GM23338 (cell line): Measurements from ENCODE around the gene POLA1. TPM values are rescaled to one million over a fixed set of nuclear protein-coding genes. Genes with fewer than 3 reads are reported as not detected.

Source experiments
- ATAC-seq: fragments of 200-7000 bp; cut with Tn5 transposase; 3 replicates; pipeline ENCODE4 v1.9.1; 2020
- DNase-seq: peaks from one replicate; pipeline ENCODE4 v3.0.0-alpha.2; 2015; ENCODE audit warnings: low spot score
- H2AFZ ChIP-seq: fragments of 200-600 bp; sonication (generic); 2 replicates; pipeline ENCODE4 v1.8.0; 2016; ENCODE audit warnings: antibody characterized with exemption, mild to moderate bottlenecking, moderate library complexity
- H3F3A ChIP-seq: fragments of 200-600 bp; sonication (generic); replicated peaks from 2 replicates; pipeline ENCODE4 v1.8.0; 2017; ENCODE audit warnings: antibody characterized with exemption, mixed run types, low read depth
- H3K27ac ChIP-seq: fragments of 200-600 bp; sonication (generic); 2 replicates; pipeline ENCODE4 v1.6.1; 2016; ENCODE audit warnings: low read depth
- H3K27me3 ChIP-seq: fragments of 200-600 bp; sonication (generic); 2 replicates; pipeline ENCODE4 v1.8.0; 2016; ENCODE audit warnings: mild to moderate bottlenecking, mixed run types, moderate library complexity; ENCODE audit not compliant: insufficient read depth
- H3K36me3 ChIP-seq: fragments of 200-600 bp; sonication (generic); 2 replicates; pipeline ENCODE4 v1.8.0; 2016; ENCODE audit warnings: mild to moderate bottlenecking; ENCODE audit not compliant: insufficient read depth
- H3K4me1 ChIP-seq: fragments of 200-600 bp; sonication (generic); 2 replicates; pipeline ENCODE4 v1.8.0; 2016; ENCODE audit warnings: mild to moderate bottlenecking, moderate library complexity; ENCODE audit not compliant: insufficient read depth
- H3K4me2 ChIP-seq: fragments of 200-600 bp; sonication (generic); 2 replicates; pipeline ENCODE4 v1.7.1; 2017; ENCODE audit warnings: mixed run types
- H3K4me3 ChIP-seq: fragments of 200-600 bp; sonication (generic); 2 replicates; pipeline ENCODE4 v1.6.1; 2016; ENCODE audit warnings: mixed run types
- H3K79me2 ChIP-seq: fragments of 200-600 bp; sonication (generic); replicated peaks from 2 replicates; pipeline ENCODE4 v1.8.0; 2017; ENCODE audit warnings: mild to moderate bottlenecking; ENCODE audit not compliant: insufficient read depth
- H3K9me2 ChIP-seq: fragments of 200-600 bp; sonication (generic); 2 replicates; pipeline ENCODE4 v1.8.0; 2017; ENCODE audit not compliant: insufficient read depth
- H4K20me1 ChIP-seq: fragments of 200-600 bp; sonication (generic); replicated peaks from 2 replicates; pipeline ENCODE4 v1.8.0; 2017; ENCODE audit warnings: mild to moderate bottlenecking; ENCODE audit not compliant: insufficient read depth
- H3K27ac Mint-ChIP-seq: 2 replicates; pipeline ENCODE4 v1.8.0; 2020; ENCODE audit warnings: inconsistent platforms, mild to moderate bottlenecking, moderate library complexity, mixed read lengths
- H3K27me3 Mint-ChIP-seq: 3 replicates; pipeline ENCODE4 v1.8.0; 2022; ENCODE audit warnings: low read depth, mild to moderate bottlenecking, moderate library complexity, mixed read lengths, inconsistent platforms; ENCODE audit not compliant: insufficient read depth, poor library complexity
- H3K36me3 Mint-ChIP-seq: 3 replicates; pipeline ENCODE4 v1.8.0; 2021; ENCODE audit warnings: low read depth, mild to moderate bottlenecking, inconsistent platforms, moderate library complexity, mixed read lengths
- H3K4me1 Mint-ChIP-seq: 3 replicates; pipeline ENCODE4 v1.8.0; 2020; ENCODE audit warnings: mild to moderate bottlenecking, inconsistent platforms, mixed read lengths
- H3K4me3 Mint-ChIP-seq: 3 replicates; pipeline ENCODE4 v1.8.0; 2021; ENCODE audit warnings: moderate library complexity, mild to moderate bottlenecking, inconsistent platforms, mixed read lengths
- H3K9me3 Mint-ChIP-seq: 3 replicates; pipeline ENCODE4 v1.8.0; 2020; ENCODE audit warnings: moderate library complexity, mild to moderate bottlenecking, inconsistent platforms, mixed read lengths
- CREB1 ChIP-seq: fragments of 250-450 bp; sonication (Bioruptor Pico); IDR thresholded peaks from 2 replicates; pipeline ENCODE4 v1.5.0; 2020; ENCODE audit warnings: low read depth, mild to moderate bottlenecking, moderate library complexity
- CTCF ChIP-seq, 2 experiments: fragments of 200-600 bp in 1 of 2; sonication (generic) in 1 of 2; conservative IDR thresholded peaks; 2 replicates each; pipeline versions ENCODE4 v1.5.1 to v1.6.1; 2016 to 2017; ENCODE audit warnings: antibody characterized with exemption in 2 of 2, low read depth in 2 of 2, mild to moderate bottlenecking in 2 of 2, moderate library complexity in 1 of 2
- ETS1 ChIP-seq: IDR thresholded peaks from 2 replicates; pipeline ENCODE4 v1.6.1; 2016; ENCODE audit warnings: antibody characterized with exemption
- EZH2 ChIP-seq: fragments of 200-600 bp; sonication (generic); IDR thresholded peaks from one replicate; pipeline ENCODE4 v1.8.0; 2017; ENCODE audit warnings: antibody characterized with exemption, mild to moderate bottlenecking, low read depth; ENCODE audit not compliant: unreplicated experiment
- EZH2phosphoT487 ChIP-seq: fragments of 200-600 bp; sonication (generic); IDR thresholded peaks from one replicate; pipeline ENCODE4 v1.8.1; 2018; ENCODE audit warnings: antibody characterized with exemption; ENCODE audit not compliant: unreplicated experiment
- JUNB ChIP-seq: IDR thresholded peaks from one replicate; pipeline ENCODE4 v1.6.1; 2016; ENCODE audit warnings: antibody characterized with exemption; ENCODE audit not compliant: unreplicated experiment
- NANOG ChIP-seq: IDR thresholded peaks from 2 replicates; pipeline ENCODE4 v1.6.1; 2016; ENCODE audit warnings: antibody characterized with exemption, borderline replicate concordance
- POLR2AphosphoS5 ChIP-seq: IDR thresholded peaks from 2 replicates; pipeline ENCODE4 v1.6.1; 2016; ENCODE audit warnings: antibody characterized with exemption, low read depth
- REST ChIP-seq: IDR thresholded peaks from one replicate; pipeline ENCODE4 v1.6.1; 2018; ENCODE audit warnings: antibody characterized with exemption; ENCODE audit not compliant: unreplicated experiment
- STAT1 ChIP-seq: IDR thresholded peaks from one replicate; pipeline ENCODE4 v1.6.1; 2016; ENCODE audit warnings: antibody characterized with exemption; ENCODE audit not compliant: unreplicated experiment
- ZNF114 ChIP-seq: fragments of 250-450 bp; sonication (Bioruptor Pico); IDR thresholded peaks from 2 replicates; pipeline ENCODE4 v1.5.0; 2020; ENCODE audit warnings: mild to moderate bottlenecking, moderate library complexity
- ZNF331 ChIP-seq: fragments of 250-450 bp; sonication (Bioruptor Pico); IDR thresholded peaks from 2 replicates; pipeline ENCODE4 v1.5.0; 2020; ENCODE audit warnings: low read depth, mild to moderate bottlenecking, moderate library complexity
- ZNF462 ChIP-seq: fragments of 250-450 bp; sonication (Bioruptor Pico); IDR thresholded peaks from 2 replicates; pipeline ENCODE4 v1.5.0; 2020; ENCODE audit warnings: mild to moderate bottlenecking, moderate library complexity
- polyA plus RNA-seq: library from polyadenylated mRNA; unstranded; fragments of >200 nt; fragmentation: Nextera tagmentation; extraction: Ambion mirVana; gene quantifications from 2 replicates; pipeline ENCODE4 v1.2.1, GENCODE V29; 2016
- total RNA-seq: library from RNA; depleted of rRNA; stranded (reverse); fragments of >200 nt; shearing (Covaris generic); gene quantifications from 2 replicates; pipeline ENCODE4 v1.2.3, GENCODE V29; 2014

POLA1 gene
- total and polyA plus RNA-seq, 2 experiments from 2014 or later, result 12.6 to 36.6 TPM

GRCh38 chrX:24877288-24877664 lies 183.6 kb downstream of the POLA1 start:
- DNase-seq (no peak), ATAC-seq (no peak)
- Histone ChIP-seq H3K27ac (no peak overlapping the region; the same call in 1 of the 2 replicates), H3K36me3 (no peaks in the 10 kb centered on the region), H3K4me1 (peaks cover 5% of the 10 kb centered on the region; the same call in 1 of the 2 replicates), H3K27me3 (no peaks in the 10 kb centered on the region), H3F3A (no peaks in the 10 kb centered on the region), H3K9me2 (no peaks in the 10 kb centered on the region), H3K4me2 (no peak overlapping the region), H4K20me1 (no peaks in the 10 kb centered on the region), H3K79me2 (no peaks in the 10 kb centered on the region), H2AFZ (no peak overlapping the region), H3K4me3 (no peak overlapping the region)
- peaks cover 4% of the 10 kb centered on the region for H3K27me3 Mint-ChIP-seq
- H3K4me3 Mint-ChIP-seq, result no peak overlapping the region
- TF ChIP-seq ETS1, result no peak
- no peak for TF ChIP-seq CTCF (conservative IDR thresholded peaks at IDR 0.05; ENCODE audit: low read depth in 2 of 2)
- TF ChIP-seq JUNB, result no peak
- TF ChIP-seq STAT1, result no peak
- TF ChIP-seq EZH2phosphoT487, result no peak
- no peak for TF ChIP-seq CREB1 (CRISPR knock-in tag)
- no peak for TF ChIP-seq ZNF114
- TF ChIP-seq REST, result no peak
- TF ChIP-seq POLR2AphosphoS5, result no peak
- TF ChIP-seq NANOG, result no peak
- no peak for TF ChIP-seq EZH2
- TF ChIP-seq ZNF331 (CRISPR knock-in tag), result no peak
- TF ChIP-seq ZNF462 (CRISPR knock-in tag), result no peak
- H3K27ac Mint-ChIP-seq, result peak overlapping the region; percentile 70; the same call in 1 of the 2 replicates
- H3K9me3 Mint-ChIP-seq, result no peaks in the 10 kb centered on the region
- H3K36me3 Mint-ChIP-seq, result no peaks in the 10 kb centered on the region
- H3K4me1 Mint-ChIP-seq, result peaks cover 27% of the 10 kb centered on the region
